ENCODE data around the gene CD200R1.

DNA sequence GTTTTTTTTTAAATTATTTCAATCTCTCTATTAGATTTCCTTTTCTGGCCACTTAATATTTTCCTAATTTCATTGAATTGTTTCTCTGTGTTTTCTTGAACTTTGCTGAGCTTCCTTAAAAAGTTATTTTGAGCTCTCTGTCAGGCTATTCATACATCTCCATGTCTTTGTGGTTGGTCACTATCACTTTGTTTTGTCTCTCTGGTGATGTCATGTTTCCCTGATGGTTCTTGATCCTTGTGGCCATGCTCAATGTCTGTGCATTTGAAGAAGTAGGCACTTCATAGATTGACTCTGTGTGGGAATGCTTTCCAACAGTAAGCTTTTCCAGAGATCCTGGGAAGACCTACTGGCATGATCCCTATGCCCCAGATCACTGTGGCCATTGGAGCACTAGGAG lies 18.6 kb downstream of the CD200R1 start:
- no peak for TF ChIP-seq POLR2AphosphoS5 (IDR thresholded peaks at IDR 0.05)
- TF ChIP-seq, protein P1, sequence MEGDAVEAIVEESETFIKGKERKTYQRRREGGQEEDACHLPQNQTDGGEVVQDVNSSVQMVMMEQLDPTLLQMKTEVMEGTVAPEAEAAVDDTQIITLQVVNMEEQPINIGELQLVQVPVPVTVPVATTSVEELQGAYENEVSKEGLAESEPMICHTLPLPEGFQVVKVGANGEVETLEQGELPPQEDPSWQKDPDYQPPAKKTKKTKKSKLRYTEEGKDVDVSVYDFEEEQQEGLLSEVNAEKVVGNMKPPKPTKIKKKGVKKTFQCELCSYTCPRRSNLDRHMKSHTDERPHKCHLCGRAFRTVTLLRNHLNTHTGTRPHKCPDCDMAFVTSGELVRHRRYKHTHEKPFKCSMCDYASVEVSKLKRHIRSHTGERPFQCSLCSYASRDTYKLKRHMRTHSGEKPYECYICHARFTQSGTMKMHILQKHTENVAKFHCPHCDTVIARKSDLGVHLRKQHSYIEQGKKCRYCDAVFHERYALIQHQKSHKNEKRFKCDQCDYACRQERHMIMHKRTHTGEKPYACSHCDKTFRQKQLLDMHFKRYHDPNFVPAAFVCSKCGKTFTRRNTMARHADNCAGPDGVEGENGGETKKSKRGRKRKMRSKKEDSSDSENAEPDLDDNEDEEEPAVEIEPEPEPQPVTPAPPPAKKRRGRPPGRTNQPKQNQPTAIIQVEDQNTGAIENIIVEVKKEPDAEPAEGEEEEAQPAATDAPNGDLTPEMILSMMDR (IDR thresholded peaks at IDR 0.05) = no peak
- TF ChIP-seq POLR2A (IDR thresholded peaks at IDR 0.05) = no peak
- TF ChIP-seq EP300 (IDR thresholded peaks at IDR 0.05) = no peak

All from suprapubic skin (tissue), 4 donors.